Raji (cell line): ENCODE results near the gene C1QTNF2.

ENCODE experiments used
- POLR2A ChIP-seq: IDR thresholded peaks from 2 replicates; pipeline ENCODE4 v1.6.1; 2011; ENCODE audit warnings: low read depth, low read length, control low read depth; ENCODE audit not compliant: insufficient read depth

The C1QTNF2 gene

GRCh38 chr5:160378330-160378729, 7.9 kb upstream of the C1QTNF2 start:
- no peak for TF ChIP-seq POLR2A

DNA sequence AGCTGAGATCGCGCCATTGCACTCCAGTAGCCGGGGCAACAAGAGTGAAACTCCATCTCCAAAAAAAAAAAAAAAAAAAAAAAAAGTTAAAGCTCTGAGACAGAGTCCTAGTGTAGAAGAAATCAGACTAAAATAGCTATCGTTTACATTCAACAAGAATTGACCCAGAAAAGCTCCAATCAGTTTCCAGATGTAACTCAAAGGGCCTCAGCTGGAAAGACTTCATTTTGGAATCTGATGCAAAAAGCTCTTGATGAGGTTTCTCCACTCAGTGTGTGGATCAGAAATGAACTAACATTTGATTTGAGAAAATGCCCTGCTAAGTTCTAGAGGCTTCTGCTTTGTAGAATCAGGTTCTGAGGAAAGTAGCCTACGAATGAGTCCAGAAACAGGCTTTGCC, 7.2 kb upstream of the C1QTNF2 start:
- no peak for TF ChIP-seq POLR2A

GRCh38 chr5:160376416-160376815, 6.0 kb upstream of the C1QTNF2 start:
- no peak for TF ChIP-seq POLR2A

DNA sequence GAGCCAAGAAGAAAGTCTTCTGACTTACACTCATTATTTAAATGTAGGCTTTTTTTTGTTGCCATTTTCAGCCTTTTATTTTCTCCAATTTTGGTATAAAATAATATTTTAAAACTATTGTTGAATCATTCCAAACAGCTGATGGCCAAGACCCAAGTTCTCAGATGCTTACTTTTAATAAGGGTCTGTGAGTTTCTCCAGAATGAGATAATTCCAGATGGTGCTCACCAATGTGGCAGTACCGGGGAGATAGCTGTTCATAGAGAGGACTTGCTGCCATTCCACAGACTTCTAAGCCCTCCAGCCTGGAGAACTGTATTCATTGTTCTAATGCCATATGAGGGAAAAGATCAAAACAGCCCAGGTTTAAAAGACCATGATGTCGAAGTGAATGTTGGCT, 5.3 kb upstream of the C1QTNF2 start:
- TF ChIP-seq POLR2A = no peak

DNA sequence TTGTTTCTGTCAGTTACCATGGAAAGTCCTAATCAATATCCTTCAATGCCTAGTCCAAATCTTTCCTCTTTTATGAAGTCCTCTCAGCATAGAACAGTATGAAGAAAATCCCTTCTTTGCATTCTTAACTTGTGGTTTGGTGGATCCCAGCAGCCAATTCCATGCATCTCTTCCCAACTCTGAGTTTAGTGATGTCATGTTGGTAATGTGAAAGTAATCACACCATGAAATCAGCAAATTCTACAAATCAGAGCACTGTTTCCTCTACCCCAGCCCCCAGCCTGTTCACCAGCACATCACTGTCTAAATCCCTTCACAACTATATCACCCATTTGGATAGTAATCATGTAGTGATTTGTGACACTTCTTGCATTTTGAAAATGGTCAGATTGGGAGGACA, 4.7 kb upstream of the C1QTNF2 start:
- TF ChIP-seq POLR2A = no peak

- TF ChIP-seq POLR2A = no peak
Observed at GRCh38 chr5:160371294-160371693, 868 bp upstream of the C1QTNF2 start.

DNA sequence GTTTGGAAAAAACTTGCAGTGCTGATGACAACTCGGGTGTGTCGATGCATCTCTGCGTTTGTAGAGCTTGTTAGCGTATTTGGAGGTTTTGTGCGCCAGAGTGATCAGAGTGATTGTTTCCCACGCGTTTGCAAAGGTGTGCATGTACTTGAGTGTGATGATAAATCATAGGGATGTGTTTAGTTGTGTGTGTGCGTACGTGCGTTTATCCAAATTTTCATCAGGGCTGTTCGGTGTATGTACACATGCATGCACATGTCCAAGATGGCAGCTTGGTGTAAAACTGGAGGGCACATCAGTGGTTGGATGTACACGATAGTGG, 248 bp upstream of the C1QTNF2 start:
- TF ChIP-seq POLR2A = no peak

DNA sequence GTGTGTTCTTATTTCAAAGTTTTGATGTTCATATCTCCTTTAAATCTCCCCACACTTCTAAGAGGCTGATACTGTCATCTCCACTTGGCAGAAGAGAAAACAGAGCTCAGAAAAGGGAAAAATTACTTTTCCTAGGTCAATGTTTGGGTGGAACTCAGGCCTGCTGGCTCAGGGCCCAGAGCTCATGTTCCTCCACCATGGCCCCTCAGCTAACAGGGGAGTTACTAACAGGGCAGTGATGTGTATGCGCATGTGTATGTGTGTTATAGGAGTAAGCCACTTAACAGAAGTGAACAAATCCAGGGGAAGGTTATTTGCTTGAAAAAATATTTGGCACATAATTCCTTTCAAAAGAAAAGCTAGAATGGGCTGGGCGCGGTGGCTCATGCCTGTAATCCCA, 2.5 kb downstream of the C1QTNF2 start:
- no peak for TF ChIP-seq POLR2A

DNA sequence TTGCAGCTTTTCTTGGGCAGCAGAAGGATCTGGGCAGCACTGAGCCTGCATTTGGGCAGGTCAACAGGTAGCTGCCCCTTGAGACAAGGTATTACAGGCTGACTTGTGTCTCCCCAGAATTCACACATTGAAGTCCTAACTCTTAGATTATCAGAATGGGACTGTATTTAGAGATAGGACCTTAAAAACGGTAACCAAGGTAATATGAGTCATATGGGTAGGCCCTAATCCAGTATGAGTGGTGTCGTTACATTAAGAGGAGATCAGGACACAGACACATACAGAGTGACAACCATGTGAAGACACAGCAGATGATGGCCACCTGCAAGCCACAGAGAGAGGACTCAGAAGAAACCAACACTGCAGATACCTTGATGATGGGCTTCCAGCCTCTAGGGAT, 3.2 kb downstream of the C1QTNF2 start:
- TF ChIP-seq POLR2A = no peak

- no peak for TF ChIP-seq POLR2A
Observed at GRCh38 chr5:160366230-160366629, 4.2 kb downstream of the C1QTNF2 start.

- TF ChIP-seq POLR2A = no peak
Observed at GRCh38 chr5:160363660-160364395, 6.6 kb downstream of the C1QTNF2 start.

GRCh38 chr5:160363211-160363610, 7.2 kb downstream of the C1QTNF2 start:
- no peak for TF ChIP-seq POLR2A

DNA sequence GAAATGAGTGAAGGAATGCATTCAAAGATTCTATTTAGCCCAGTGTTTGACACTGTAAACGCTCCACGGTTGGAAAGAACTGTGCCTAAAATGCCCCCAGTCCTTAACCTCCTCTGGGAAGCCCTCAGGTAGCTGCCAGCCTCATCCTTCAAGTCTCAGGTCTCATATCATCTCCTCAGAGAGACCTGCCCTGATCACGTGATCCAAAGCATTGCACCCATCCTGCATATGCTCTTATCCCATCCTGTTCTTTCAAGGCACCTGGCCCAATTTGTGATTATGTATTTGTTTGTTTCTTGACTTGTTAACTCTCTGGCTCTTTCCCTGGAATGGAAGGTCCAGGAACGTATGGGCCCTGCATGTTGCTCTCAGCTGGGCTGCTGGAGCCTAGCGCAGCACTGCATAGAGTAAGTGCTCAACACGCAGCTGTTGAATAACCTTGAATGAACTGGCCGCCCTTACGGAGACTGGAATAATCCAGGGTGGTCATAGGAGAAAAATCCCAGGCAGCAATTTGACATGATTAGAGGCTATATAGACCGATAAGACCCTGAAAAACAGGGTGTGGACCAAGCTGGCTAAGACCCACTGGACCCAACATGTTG, 8.7 kb downstream of the C1QTNF2 start:
- TF ChIP-seq POLR2A = no peak

DNA sequence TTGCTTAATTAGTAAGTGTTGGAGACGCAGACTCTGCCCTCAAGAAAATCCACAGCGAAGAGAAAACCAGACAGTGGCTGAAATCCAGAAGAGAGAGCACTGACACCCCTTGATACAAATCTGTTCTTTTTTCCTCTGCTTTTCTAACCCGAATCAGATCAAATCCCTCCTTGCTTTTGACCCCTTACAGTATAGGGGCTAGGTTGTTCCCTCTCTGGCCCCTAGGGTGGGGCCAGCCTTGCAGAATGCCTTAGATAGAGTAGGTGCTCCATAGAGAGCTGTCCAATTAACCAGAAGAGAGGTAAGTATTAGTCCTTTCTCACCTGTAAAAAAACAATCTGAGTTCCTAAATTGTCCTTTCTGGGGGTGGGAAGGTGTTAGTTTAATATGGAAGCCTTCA, 10.1 kb downstream of the C1QTNF2 start:
- TF ChIP-seq POLR2A = no peak

- no peak for TF ChIP-seq POLR2A
Observed at GRCh38 chr5:160359816-160360215, 10.6 kb downstream of the C1QTNF2 start.

GRCh38 chr5:160359242-160359641, 11.2 kb downstream of the C1QTNF2 start:
- TF ChIP-seq POLR2A = no peak

- no peak for TF ChIP-seq POLR2A
Observed at GRCh38 chr5:160357861-160358411, 12.5 kb downstream of the C1QTNF2 start.
